ENCODE data around the gene SFT2D1.

- TF ChIP-seq CTCF (conservative IDR thresholded peaks at IDR 0.05; ENCODE audit: low read length), result peak; percentile 87
- no peak for TF ChIP-seq EZH2phosphoT487 (IDR thresholded peaks at IDR 0.05; ENCODE audit: borderline replicate concordance)
These were observed 28.9 kb downstream of the SFT2D1 start for GRCh38 chr6:166313255-166314070.
